ENCODE results near the gene ZNF497. TPM values are rescaled to one million over a fixed set of nuclear protein-coding genes. Genes with fewer than 3 reads are reported as not detected.

The ZNF497 gene
- total RNA-seq, 2 experiments from 2014 or later = 0.98 to 1.4 TPM

GRCh38 chr19:58398545-58398944 lies 36.0 kb upstream of the ZNF497 start:
- Mint-ChIP-seq H3K27ac (no peak overlapping the region), H3K36me3 (ENCODE audit: low read depth) (peaks cover 16% of the 10 kb centered on the region), H3K9me3 (no peaks in the 10 kb centered on the region)

DNA sequence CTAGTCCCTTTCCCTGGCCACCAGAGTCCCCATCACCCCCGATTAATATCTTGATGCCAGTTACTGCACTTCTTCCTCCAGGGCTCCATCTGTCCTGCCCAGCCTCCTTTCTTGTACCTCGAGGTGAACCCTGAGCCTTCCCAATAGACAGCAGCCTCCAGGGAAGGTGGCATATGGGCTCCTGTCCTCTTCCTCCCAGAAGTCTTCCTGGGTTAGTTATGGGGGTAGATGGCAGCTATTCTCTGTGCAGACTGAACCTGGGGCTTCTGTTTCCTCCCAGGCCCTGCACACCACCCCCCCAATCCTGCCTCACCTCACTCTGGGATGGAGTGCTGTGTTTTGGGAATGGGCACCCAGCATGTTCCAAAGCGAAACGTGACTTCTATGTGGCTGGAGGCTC lies 35.5 kb upstream of the ZNF497 start:
- Mint-ChIP-seq H3K9me3 (no peaks in the 10 kb centered on the region), H3K27ac (no peak overlapping the region), H3K27me3 (no peaks in the 10 kb centered on the region), H3K36me3 (ENCODE audit: low read depth) (peaks cover 19% of the 10 kb centered on the region), H3K4me3 (no peak overlapping the region), H3K4me1 (peaks cover 26% of the 10 kb centered on the region)
- DNase-seq = no peak
- POLR2A ChIA-PET = no interaction called here
- CTCF ChIA-PET = no interaction called here

More at GRCh38 chr19:58398545-58398944, 36.0 kb upstream of the ZNF497 start:
- H3K4me3 Mint-ChIP-seq = no peak overlapping the region
- no peak for DNase-seq
- peaks cover 29% of the 10 kb centered on the region for H3K4me1 Mint-ChIP-seq
- no peaks in the 10 kb centered on the region for H3K27me3 Mint-ChIP-seq
- CTCF ChIA-PET = no interaction called here
- POLR2A ChIA-PET = no interaction called here

- H3K27me3 Mint-ChIP-seq = no peaks in the 10 kb centered on the region
- CTCF ChIA-PET = no interaction called here
- H3K4me3 Mint-ChIP-seq = no peak overlapping the region
- no peaks in the 10 kb centered on the region for H3K9me3 Mint-ChIP-seq
- POLR2A ChIA-PET = no interaction called here
- peaks cover 28% of the 10 kb centered on the region for H3K4me1 Mint-ChIP-seq
- H3K36me3 Mint-ChIP-seq (ENCODE audit: low read depth) = peaks cover 23% of the 10 kb centered on the region
- no peak overlapping the region for H3K27ac Mint-ChIP-seq
- DNase-seq = no peak
These were observed 35.0 kb upstream of the ZNF497 start for GRCh38 chr19:58397533-58398037.

DNA sequence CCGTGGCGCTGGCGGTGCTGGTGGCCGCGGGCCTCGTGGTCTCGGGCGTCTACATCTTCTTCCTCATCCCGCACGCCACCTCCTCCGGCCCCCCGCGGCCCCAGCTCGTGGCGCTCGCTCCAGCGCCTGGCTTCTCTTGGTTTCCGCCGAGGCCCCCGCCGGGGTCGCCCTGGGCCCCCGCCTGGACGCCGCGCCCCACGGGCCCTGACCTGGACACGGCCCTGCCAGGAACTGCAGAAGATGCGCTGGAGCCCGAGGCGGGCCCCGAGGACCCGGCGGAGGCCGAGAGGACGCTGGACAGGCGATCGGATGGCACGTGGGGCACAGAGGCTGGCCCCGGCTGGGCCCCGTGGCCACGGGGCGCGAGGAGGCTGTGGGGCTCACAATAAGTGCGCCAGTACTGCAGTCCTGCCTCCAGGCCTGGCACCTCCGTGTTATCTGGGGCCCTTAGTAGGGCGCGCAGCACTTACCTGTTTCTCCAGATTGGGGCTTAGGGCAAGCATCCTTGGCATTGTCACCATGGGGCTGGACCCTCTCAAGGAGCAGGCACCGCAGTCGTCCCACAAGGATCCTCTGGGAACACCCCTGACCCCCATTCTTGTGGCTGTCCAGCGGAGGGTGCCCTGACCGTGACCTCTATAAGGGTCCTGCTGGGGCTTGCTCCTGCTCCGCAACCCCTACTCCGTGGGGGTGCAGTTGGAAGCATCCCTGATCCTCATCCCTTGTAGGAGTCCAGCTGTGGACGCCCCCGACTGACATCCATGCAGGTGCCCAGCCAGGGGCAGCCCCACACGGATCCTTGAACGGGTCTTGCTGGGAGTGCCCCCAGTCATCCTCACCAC lies 34.4 kb upstream of the ZNF497 start:
- Mint-ChIP-seq H3K9me3 (no peaks in the 10 kb centered on the region), H3K4me1 (peaks cover 30% of the 10 kb centered on the region), H3K27ac (no peak overlapping the region), H3K36me3 (ENCODE audit: low read depth) (peaks cover 24% of the 10 kb centered on the region), H3K4me3 (no peak overlapping the region), H3K27me3 (no peaks in the 10 kb centered on the region)
- ChIA-PET POLR2A (no interaction called here), CTCF (no interaction called here)
- DNase-seq = no peak

DNA sequence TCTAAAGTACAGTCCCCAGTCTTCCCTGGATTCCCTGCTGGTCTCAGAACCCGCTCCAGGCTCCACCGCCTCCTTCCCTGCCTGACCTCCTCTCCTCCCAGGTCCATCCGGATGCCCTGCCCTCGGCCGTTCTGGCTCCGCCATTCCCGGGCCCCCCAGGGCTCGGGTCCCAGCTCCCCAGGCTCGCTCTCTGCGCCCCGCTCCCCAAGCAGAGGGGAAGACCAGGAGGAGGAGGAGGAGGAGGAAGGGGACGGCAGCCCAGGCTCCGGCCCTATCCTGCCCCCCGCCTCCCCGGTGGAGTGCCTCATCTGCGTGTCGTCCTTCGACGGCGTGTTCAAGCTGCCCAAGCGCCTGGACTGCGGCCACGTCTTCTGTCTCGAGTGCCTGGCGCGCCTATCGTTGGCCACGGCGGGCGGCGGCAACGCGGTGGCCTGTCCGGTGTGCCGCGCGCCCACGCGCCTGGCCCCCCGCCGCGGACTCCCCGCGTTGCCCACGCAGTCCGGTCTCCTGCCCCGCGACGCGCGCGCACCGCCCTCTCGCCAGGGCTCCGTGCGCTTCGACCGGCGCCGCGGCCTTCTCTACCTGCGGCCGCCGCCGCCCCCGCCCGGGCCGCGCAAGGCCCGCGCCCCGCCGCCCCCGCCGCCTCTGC lies 33.6 kb upstream of the ZNF497 start:
- no peak overlapping the region for H3K4me3 Mint-ChIP-seq
- no peak overlapping the region for H3K27ac Mint-ChIP-seq
- no peaks in the 10 kb centered on the region for H3K27me3 Mint-ChIP-seq
- ChIA-PET CTCF (no interaction called here), POLR2A (no interaction called here)
- H3K9me3 Mint-ChIP-seq = no peaks in the 10 kb centered on the region
- peaks cover 32% of the 10 kb centered on the region for H3K4me1 Mint-ChIP-seq
- H3K36me3 Mint-ChIP-seq (ENCODE audit: low read depth) = peaks cover 27% of the 10 kb centered on the region
- no peak for DNase-seq

DNA sequence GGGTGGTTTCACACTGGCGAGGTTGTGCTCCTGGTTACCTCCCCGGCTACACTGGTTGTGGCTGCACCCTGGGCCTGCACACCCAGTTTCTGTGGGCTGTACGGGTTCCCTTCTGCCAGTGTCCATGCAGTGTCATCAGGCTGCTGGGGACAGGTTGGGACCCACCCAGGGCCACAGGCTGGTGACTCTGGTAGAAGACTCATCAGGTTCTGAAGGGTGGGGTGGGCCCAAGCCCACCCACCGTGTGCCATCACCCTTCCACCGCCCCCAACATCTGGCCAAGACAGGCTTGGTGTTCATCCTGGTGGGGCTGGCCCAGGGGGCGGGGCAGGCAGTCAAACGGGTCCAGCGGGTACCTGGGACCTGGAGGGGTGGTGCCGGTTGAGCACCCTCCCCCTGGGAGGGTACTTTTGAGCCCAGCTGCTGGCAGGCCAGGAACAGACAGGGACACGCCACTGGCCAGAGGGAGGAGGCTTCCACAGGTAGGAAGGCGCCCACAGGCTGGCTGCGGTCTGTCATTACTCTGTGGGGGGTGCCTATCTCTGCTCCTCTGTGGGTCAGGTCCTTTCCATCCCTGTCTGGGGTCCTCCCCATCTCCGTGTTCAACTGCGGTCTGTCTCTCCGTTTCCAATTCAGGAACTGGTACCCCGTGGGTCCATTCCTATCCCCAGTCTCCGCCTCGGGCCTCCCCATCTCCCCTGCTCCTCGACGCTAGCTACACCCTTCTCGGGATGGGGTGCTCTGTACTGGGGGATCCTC lies 32.8 kb upstream of the ZNF497 start, which contains the start of gene RNF225:
Gene RNF225 (plus strand): TSS at position 437 of the 759 bp plus-strand sequence. CDS start 434 bp downstream, outside the sequence.
- Mint-ChIP-seq H3K36me3 (ENCODE audit: low read depth) (peaks cover 33% of the 10 kb centered on the region), H3K27me3 (no peaks in the 10 kb centered on the region), H3K27ac (peak within 1 kb of the TSS; percentile 41), H3K4me3 (no peak within 1 kb of the TSS), H3K4me1 (peaks cover 31% of the 10 kb centered on the region), H3K9me3 (no peaks in the 10 kb centered on the region)
- no peak for DNase-seq
- POLR2A ChIA-PET = no interaction called here
- CTCF ChIA-PET = no interaction called here

GRCh38 chr19:58394821-58395219 lies 32.3 kb upstream of the ZNF497 start:
- ChIA-PET POLR2A (no interaction called here), CTCF (interaction anchor here (0.6 to 1.1 kb wide), 2 partner anchors 14 to 90 kb away, joined by 3 to 6 read pairs; partner anchors contain the start of gene ZNF584)
- no peak for DNase-seq
- peaks cover 29% of the 10 kb centered on the region for H3K4me1 Mint-ChIP-seq
- H3K36me3 Mint-ChIP-seq (ENCODE audit: low read depth) = peaks cover 33% of the 10 kb centered on the region
- no peak overlapping the region for H3K4me3 Mint-ChIP-seq
- H3K27me3 Mint-ChIP-seq = no peaks in the 10 kb centered on the region
- H3K27ac Mint-ChIP-seq = no peak overlapping the region
- no peaks in the 10 kb centered on the region for H3K9me3 Mint-ChIP-seq

GRCh38 chr19:58393725-58394033 lies 31.1 kb upstream of the ZNF497 start:
- POLR2A ChIA-PET = no interaction called here
- H3K27ac Mint-ChIP-seq = no peak overlapping the region
- no peak overlapping the region for H3K4me3 Mint-ChIP-seq
- no peak for DNase-seq
- H3K4me1 Mint-ChIP-seq = peaks cover 36% of the 10 kb centered on the region
- CTCF ChIA-PET = no interaction called here
- no peaks in the 10 kb centered on the region for H3K9me3 Mint-ChIP-seq
- peaks cover 40% of the 10 kb centered on the region for H3K36me3 Mint-ChIP-seq (ENCODE audit: low read depth)
- no peaks in the 10 kb centered on the region for H3K27me3 Mint-ChIP-seq

DNA sequence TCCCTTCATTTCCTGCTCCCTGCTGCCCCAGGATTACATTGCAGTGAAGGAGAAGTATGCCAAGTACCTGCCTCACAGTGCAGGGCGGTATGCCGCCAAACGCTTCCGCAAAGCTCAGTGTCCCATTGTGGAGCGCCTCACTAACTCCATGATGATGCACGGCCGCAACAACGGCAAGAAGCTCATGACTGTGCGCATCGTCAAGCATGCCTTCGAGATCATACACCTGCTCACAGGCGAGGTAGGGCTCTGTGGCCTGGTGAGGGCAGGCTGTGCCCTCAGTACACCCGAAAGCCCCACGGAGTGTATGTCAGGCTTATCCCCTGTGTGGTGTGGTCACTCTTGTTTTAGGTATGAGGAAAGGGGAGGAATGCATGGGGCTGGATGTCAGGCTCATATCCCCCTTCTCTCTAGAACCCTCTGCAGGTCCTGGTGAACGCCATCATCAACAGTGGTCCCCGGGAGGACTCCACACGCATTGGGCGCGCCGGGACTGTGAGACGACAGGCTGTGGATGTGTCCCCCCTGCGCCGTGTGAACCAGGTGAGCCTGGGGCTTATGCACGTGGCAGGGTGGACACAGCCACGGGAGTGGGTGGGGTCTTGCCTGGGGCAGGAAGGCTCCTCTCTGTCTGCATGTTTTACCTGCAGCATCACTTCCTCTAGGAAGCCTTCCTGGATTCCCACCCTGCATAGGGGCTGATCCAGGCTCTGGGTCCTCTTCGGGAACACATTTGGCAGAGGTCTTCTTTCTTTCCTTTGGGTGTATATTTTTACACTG lies 30.6 kb upstream of the ZNF497 start:
- H3K36me3 Mint-ChIP-seq (ENCODE audit: low read depth) = peaks cover 44% of the 10 kb centered on the region
- ChIA-PET POLR2A (no interaction called here), CTCF (interaction anchor here (0.6 to 0.8 kb wide), 2 partner anchors 118 to 545 kb away, joined by 3 read pairs; no protein-coding TSS in a partner anchor)
- H3K4me1 Mint-ChIP-seq = peaks cover 42% of the 10 kb centered on the region
- no peak overlapping the region for H3K27ac Mint-ChIP-seq
- DNase-seq = no peak
- H3K27me3 Mint-ChIP-seq = no peaks in the 10 kb centered on the region
- H3K9me3 Mint-ChIP-seq = no peaks in the 10 kb centered on the region
- no peak overlapping the region for H3K4me3 Mint-ChIP-seq

GRCh38 chr19:58388175-58388526 lies 25.6 kb upstream of the ZNF497 start:
- Mint-ChIP-seq H3K9me3 (no peaks in the 10 kb centered on the region), H3K4me1 (peaks cover 56% of the 10 kb centered on the region), H3K4me3 (peak overlapping the region; percentile 97), H3K36me3 (ENCODE audit: low read depth) (peaks cover 35% of the 10 kb centered on the region), H3K27ac (peak overlapping the region; percentile 99), H3K27me3 (no peaks in the 10 kb centered on the region)
- CTCF ChIA-PET = interaction anchor here (0.6 to 1.5 kb wide), 2 partner anchors 25 to 96 kb away, joined by 3 read pairs; partner anchors contain the start of gene ZNF497
- POLR2A ChIA-PET = no interaction called here
- no peak for DNase-seq

DNA sequence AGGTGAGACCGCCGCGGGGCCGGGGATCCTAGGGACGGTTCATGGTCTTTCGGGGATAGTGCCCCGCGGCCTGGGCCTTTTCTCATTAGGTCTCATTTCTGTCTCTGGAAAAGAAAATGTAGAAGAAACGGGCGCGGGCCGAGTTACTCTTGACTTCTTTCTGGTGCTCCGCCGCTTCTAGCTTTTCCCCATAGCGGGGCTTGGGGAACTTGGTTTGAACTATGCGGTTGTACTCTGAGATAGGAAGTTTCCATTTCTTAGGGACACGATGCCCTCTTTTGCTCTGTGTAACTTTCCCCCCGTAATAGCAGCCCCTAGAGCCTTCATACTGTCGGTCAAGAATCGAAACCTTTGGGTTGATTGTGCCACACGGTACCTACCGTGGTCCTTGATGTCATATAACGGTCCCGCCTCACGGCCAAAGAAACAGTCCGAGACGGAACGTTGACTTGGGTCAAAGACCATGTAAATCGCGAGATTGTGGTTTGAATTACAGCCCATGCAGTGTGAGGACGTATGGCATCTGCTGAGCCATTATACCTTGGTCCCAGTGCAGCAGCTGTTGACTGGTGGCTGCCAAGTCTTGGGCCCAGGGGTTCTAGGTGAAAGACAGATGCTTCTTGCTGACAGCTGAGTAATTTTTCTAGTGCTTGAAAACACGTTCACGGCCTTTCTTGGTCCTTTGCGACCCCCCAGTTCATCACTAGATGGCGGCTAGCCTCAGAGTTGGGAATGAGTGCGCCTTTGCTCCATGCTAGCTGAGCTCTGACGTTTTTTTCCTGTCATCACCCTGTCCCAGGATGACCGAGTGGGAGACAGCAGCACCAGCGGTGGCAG lies 25.0 kb upstream of the ZNF497 start:
- Mint-ChIP-seq H3K27me3 (no peaks in the 10 kb centered on the region), H3K9me3 (no peaks in the 10 kb centered on the region), H3K27ac (peak overlapping the region; percentile 99), H3K4me1 (peaks cover 54% of the 10 kb centered on the region), H3K36me3 (ENCODE audit: low read depth) (peaks cover 31% of the 10 kb centered on the region), H3K4me3 (peak overlapping the region; percentile 97)
- DNase-seq = no peak
- CTCF ChIA-PET = interaction anchor here (0.6 to 1.5 kb wide), 2 partner anchors 25 to 97 kb away, joined by 3 read pairs; partner anchors contain the start of gene ZNF497
- POLR2A ChIA-PET = no interaction called here
